ENCODE measurements around the gene GALNS.

DNA sequence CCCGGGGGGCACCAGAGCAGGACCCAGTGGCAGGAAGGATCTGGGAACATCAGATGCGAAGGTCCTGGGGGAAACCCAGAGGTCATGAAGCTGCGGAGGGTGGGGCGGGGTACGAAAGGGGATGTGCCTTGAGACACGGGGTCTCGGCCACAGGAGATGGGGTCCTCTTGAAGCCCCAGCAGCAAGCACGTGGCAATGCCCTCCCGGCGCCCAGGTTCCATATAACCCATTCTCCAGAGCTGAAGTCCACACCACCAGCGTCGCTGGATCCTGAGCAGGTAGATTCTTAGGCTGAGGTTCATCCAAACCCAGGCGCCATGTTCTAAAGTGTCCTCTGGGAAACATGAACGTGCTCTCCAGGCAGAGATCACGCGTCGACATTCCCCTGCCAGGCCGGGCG is 92.7 kb downstream of the GALNS start:
- no peak for TF ChIP-seq CTCF (conservative IDR thresholded peaks at IDR 0.05; ENCODE audit: low read length)
- TF ChIP-seq EZH2phosphoT487 (IDR thresholded peaks at IDR 0.05; ENCODE audit: borderline replicate concordance, low read depth, low read length), result no peak
